ENCODE data around the gene CNTN4. TPM values are rescaled to one million over a fixed set of nuclear protein-coding genes. Genes with fewer than 3 reads are reported as not detected.

Gene CNTN4
- total RNA-seq, 1 experiment from 2014 or later: 2.9 TPM

DNA sequence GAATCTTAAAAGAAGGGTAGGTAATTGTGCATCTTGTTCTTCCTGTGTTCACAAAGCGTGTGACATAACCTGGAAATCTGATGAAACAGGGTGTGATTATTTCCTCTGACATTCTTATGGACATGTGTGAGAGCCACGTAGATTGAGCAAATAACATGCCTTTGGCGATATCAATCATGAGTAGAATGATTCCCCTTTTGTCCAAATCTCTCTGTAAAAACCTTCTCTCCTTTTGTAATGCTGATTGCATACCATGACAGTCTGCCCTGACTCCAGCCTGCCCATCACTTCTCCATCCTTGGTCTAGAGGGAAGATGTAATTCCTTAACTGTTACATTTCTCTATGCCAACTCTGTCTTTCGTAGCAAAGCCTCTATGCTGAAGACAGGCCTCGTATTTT lies 896.5 kb downstream of the CNTN4 start:
- no peak for DNase-seq
- H3K4me3 Mint-ChIP-seq (ENCODE audit: low read depth, unreplicated experiment): no peak overlapping the region
- CTCF ChIA-PET: no interaction called here
- H3K9me3 Mint-ChIP-seq (ENCODE audit: low read depth, unreplicated experiment): no peaks in the 10 kb centered on the region
- no peaks in the 10 kb centered on the region for H3K36me3 Mint-ChIP-seq (ENCODE audit: insufficient read depth, unreplicated experiment)
- H3K4me1 Mint-ChIP-seq (ENCODE audit: low read depth, unreplicated experiment): no peaks in the 10 kb centered on the region
- H3K27ac Mint-ChIP-seq (ENCODE audit: unreplicated experiment): no peak overlapping the region
- intact Hi-C loops (cut with micrococcal nuclease; ENCODE audit: unreplicated experiment): no loop called here
- TF ChIP-seq, protein P1, sequence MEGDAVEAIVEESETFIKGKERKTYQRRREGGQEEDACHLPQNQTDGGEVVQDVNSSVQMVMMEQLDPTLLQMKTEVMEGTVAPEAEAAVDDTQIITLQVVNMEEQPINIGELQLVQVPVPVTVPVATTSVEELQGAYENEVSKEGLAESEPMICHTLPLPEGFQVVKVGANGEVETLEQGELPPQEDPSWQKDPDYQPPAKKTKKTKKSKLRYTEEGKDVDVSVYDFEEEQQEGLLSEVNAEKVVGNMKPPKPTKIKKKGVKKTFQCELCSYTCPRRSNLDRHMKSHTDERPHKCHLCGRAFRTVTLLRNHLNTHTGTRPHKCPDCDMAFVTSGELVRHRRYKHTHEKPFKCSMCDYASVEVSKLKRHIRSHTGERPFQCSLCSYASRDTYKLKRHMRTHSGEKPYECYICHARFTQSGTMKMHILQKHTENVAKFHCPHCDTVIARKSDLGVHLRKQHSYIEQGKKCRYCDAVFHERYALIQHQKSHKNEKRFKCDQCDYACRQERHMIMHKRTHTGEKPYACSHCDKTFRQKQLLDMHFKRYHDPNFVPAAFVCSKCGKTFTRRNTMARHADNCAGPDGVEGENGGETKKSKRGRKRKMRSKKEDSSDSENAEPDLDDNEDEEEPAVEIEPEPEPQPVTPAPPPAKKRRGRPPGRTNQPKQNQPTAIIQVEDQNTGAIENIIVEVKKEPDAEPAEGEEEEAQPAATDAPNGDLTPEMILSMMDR (IDR thresholded peaks at IDR 0.05; ENCODE audit: unreplicated experiment): no peak
- H3K27me3 Mint-ChIP-seq (ENCODE audit: unreplicated experiment): no peaks in the 10 kb centered on the region
- no TSS peak for BruUV-seq (replicated peaks)

DNA sequence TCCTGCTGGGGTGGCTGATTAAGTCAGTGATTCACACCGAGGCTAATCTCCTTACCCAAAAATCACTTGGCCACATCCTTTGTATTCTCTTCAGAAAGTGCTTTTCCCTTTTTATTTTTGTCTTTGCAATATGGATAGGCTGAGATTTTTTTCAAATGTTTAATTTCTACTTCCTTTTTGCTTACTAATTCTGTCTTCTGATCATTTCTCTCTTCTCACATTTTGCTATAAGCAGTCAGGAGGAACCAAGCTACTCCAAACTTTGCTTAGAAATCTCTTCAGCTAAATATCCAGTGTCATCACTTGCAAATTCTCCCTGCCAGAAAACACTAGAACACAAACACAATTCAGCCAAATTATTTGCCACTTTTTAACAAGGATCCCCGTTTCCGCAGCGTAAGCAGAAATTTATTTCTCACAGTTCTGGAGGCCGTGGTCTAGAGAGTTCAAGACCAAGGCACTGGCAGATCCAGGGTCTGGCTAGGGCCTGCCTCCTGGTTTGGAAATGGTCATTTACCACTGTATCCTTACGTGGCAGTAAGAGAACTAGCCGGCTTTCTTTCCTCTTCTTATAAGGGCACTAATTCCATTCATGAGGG lies 906.6 kb downstream of the CNTN4 start:
- Mint-ChIP-seq H3K4me3 (ENCODE audit: low read depth, unreplicated experiment) (no peak overlapping the region), H3K27me3 (ENCODE audit: unreplicated experiment) (no peaks in the 10 kb centered on the region), H3K27ac (ENCODE audit: unreplicated experiment) (no peak overlapping the region), H3K4me1 (ENCODE audit: low read depth, unreplicated experiment) (no peaks in the 10 kb centered on the region), H3K36me3 (ENCODE audit: insufficient read depth, unreplicated experiment) (no peaks in the 10 kb centered on the region), H3K9me3 (ENCODE audit: low read depth, unreplicated experiment) (peaks cover 2% of the 10 kb centered on the region)
- CTCF ChIA-PET: interaction anchor here (1.1 kb wide), 1 partner anchor 8 kb away, joined by 6 read pairs; no protein-coding TSS in a partner anchor
- TF ChIP-seq, protein P1 (IDR thresholded peaks at IDR 0.05; ENCODE audit: unreplicated experiment): no peak
- intact Hi-C loops (cut with micrococcal nuclease; ENCODE audit: unreplicated experiment): no loop called here
- no TSS peak for BruUV-seq (replicated peaks)
- DNase-seq: no peak

DNA sequence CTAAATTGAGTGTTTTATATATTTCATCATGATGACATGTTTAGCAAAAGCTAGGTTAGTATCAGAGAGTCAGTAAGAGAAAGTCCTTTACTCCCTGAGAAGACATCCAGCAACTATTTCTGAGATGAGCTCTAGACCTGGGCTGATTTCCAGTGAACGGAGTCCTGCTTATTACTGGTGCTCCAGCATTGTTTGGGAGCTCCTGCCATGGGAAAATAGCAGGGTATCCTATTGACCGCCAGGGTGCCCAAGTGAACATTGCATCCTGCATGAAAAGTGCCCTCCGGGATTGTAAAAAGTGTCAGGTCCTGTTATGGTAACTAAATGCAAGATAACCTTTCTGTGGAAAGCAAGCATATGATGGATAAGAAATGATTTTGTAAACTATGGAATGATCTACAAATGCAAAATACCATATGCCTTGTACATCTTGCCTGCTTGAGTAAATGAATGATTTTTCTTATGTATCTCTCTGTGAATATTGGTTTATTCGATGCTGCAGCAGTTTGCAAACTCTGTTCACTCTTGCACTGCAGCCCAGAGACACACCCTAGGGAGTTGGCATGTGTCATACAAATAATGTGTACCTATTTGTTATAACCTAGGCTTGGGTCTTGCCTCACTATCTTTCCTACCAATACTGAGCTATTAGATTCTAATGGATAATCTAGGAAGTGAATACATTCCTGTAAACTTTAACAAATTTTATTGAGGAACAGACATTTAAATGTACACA lies 914.8 kb downstream of the CNTN4 start:
- Mint-ChIP-seq H3K4me3 (ENCODE audit: low read depth, unreplicated experiment) (no peak overlapping the region), H3K27ac (ENCODE audit: unreplicated experiment) (no peak overlapping the region), H3K36me3 (ENCODE audit: insufficient read depth, unreplicated experiment) (no peaks in the 10 kb centered on the region), H3K9me3 (ENCODE audit: low read depth, unreplicated experiment) (peaks cover 2% of the 10 kb centered on the region), H3K27me3 (ENCODE audit: unreplicated experiment) (peaks cover 7% of the 10 kb centered on the region), H3K4me1 (ENCODE audit: low read depth, unreplicated experiment) (peaks cover 9% of the 10 kb centered on the region)
- CTCF ChIA-PET: interaction anchor here (1.1 to 1.6 kb wide), 2 partner anchors 9 to 91 kb away, joined by 6 read pairs; no protein-coding TSS in a partner anchor
- TF ChIP-seq, protein P1 (IDR thresholded peaks at IDR 0.05; ENCODE audit: unreplicated experiment): no peak
- no peak for DNase-seq
- intact Hi-C loops (cut with micrococcal nuclease; ENCODE audit: unreplicated experiment): loop anchor here (2.0 to 10.0 kb wide), 3 partner anchors 91 to 1209 kb away; no protein-coding TSS in a partner anchor
- no TSS peak for BruUV-seq (replicated peaks)

DNA sequence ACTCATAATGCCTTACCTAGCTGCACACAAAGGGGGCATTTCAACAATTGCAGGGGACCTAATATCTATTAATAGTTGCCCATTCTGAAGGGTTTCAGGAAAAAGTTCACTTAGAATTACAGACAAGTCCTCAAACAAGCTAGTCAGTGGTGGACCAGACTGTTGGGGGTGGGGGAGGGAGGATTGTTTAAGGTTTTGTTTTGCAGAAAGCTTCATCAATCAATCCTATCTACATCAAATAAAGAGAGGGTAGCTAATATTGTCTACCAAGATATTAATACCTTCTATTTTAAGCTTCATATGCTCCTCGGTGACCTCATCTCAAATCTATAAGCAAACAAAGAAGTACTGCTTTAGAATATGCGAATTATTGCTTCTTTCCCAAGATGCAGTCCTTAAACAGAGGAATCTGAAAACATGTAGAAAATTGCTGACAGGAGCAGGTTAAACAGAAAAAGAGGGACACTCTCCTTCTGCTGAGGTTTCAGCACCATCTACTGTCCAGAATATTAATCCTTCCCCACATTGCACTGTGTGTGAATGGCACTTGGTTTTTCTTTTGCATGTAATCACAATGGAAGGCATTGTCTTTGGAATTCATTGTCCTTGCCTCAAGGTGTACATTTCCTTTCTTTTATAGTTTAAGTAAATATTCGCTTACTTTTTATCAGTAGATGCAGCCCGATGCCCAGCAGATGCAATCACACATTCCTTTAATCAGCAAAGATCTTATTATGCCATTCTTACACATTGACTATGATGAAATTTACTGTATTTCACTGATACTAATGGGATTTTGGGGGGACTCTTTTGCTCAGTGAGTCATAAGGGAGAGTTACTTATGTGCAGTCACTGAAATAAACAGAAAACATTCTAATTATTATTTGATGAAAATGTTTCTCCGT lies 916.8 kb downstream of the CNTN4 start:
- H3K4me3 Mint-ChIP-seq (ENCODE audit: low read depth, unreplicated experiment): no peak overlapping the region
- peaks cover 7% of the 10 kb centered on the region for H3K27me3 Mint-ChIP-seq (ENCODE audit: unreplicated experiment)
- no peaks in the 10 kb centered on the region for H3K9me3 Mint-ChIP-seq (ENCODE audit: low read depth, unreplicated experiment)
- DNase-seq: peak; percentile 46
- BruUV-seq (replicated peaks): no TSS peak
- no peaks in the 10 kb centered on the region for H3K36me3 Mint-ChIP-seq (ENCODE audit: insufficient read depth, unreplicated experiment)
- intact Hi-C loops (cut with micrococcal nuclease; ENCODE audit: unreplicated experiment): loop anchor here (1.0 to 10.0 kb wide), 4 partner anchors 93 to 1928 kb away; no protein-coding TSS in a partner anchor
- TF ChIP-seq, protein P1 (IDR thresholded peaks at IDR 0.05; ENCODE audit: unreplicated experiment): no peak
- no peak overlapping the region for H3K27ac Mint-ChIP-seq (ENCODE audit: unreplicated experiment)
- CTCF ChIA-PET: interaction anchor here (1.6 kb wide), 1 partner anchor 93 kb away, joined by 6 read pairs; no protein-coding TSS in a partner anchor
- H3K4me1 Mint-ChIP-seq (ENCODE audit: low read depth, unreplicated experiment): peaks cover 9% of the 10 kb centered on the region
